GM18517 (cell line): ENCODE results near the gene CCL7.

ENCODE experiments used
- ATAC-seq: cut with Tn5 transposase; IDR thresholded peaks from one replicate; pipeline ENCODE4 v1.9.1; 2021; ENCODE audit warnings: mild to moderate bottlenecking, moderate library complexity; ENCODE audit not compliant: unreplicated experiment

CCL7 gene

DNA sequence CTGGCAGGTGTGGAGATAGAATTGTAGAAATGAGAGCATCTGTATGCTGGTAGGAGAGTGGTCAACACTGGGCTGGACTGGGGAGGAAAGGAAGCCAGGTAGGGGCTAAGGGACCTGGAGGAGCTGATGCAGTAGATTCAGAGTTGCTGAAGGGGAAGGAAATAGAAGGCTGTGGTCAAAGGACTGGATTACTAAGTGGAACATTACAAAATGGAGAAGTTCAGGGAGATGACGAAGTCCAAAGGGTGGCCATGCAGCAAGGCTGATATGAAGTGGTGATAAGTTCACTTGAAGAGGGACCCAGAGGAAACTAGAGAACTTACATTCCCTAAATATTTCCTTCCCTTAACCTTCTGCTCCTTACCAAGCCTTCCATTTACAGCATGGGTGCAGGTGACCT lies 23.6 kb upstream of the CCL7 start:
- no peak for ATAC-seq

DNA sequence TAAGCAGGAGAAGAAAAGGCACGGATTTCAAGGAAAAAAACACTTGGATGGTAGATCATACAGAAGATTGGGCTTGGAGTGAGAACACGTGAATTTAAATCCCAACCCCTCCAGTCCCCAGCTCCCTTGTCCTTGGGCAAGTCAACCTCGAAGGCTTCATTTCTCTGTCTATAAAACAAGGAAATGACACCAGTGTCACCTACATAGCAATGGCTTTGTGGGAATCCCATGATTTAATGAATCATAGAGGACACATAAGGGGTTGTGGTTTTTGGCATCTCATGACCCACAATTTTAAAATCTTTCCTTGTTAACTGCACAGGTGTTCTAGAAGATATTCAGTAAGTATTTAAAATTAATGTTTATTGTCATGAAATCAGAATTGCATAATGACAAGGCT lies 23.1 kb upstream of the CCL7 start:
- no peak for ATAC-seq

DNA sequence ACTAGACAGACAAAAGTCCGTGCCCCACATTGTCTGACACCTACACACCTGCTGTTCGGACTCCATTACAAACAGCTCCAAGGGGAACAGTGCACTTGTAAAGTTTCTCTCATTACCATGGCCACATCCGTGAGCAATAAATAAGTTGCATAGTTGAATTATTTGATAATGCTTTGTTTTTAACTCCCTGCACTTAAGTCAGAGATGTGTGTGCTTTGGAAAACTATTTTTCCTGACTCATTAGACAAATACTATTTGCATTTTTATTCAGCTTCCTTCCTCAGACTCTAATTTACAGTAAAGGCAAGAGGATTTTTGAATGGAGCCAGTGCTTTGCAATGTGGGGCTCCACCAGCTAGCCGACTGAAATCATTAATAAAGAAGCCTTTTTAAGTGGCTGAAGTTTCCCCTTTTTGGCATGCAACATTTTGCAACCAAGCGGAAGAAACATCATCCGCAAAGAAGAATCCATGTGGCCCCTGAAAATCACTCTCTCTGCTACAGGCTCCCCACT lies 21.5 kb upstream of the CCL7 start:
- ATAC-seq, result no peak

DNA sequence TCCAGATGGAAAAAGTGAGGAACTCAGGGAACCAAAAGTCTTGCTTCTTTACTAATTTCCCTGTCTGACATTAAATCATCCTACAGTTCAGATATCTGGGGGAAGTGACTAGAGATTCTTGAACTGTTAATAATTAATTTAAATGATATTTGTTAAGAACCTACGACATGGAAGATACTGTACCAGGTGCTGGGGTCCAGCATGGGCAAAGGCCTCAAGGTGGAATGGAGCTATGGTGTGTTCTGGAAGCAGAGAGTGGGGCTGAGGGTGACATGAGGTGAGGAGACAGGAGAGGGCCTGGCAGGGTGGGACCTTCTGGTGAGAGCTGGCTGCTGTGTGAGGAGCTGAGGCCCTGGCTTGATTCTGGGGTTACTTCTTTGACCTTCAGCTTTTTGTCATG lies 21.0 kb upstream of the CCL7 start:
- no peak for ATAC-seq

DNA sequence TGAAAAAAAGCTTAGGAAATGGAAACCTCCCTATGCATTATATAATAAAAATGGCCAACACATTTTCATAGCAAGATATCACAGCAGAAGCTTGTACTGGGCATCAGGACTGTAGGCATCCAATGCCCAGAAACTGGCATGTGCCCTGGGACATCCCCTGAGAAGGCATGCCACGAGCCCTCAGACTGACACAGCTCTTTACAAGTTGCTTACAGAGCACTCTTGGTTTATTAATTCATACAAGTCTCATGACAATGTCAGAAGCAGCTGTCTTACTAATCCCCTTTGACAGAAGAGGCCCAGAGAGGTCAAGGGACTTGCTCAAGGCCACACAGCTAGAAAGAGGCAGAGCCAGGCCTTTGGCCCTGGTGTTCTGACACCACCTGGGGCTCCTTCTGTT lies 20.5 kb upstream of the CCL7 start:
- ATAC-seq, result no peak

DNA sequence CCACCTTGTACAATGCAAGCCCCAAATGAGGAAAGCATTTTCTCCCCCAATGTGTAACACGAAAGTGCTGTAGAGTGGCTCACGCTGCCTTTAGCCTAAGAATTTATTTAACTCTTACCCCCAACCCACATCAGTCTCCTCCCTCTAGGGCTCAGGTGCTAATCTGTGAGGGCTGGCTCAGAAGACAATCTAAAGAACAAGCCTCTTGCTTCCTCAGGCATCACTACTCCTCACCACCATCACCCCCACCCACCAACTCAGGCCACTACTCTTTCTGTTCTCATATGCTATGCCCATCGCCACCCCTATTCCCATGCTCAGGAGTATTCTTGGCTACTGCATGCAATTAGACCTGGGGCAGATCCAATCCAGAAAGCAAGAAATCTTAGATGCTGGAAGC lies 18.8 kb upstream of the CCL7 start:
- ATAC-seq, result no peak

DNA sequence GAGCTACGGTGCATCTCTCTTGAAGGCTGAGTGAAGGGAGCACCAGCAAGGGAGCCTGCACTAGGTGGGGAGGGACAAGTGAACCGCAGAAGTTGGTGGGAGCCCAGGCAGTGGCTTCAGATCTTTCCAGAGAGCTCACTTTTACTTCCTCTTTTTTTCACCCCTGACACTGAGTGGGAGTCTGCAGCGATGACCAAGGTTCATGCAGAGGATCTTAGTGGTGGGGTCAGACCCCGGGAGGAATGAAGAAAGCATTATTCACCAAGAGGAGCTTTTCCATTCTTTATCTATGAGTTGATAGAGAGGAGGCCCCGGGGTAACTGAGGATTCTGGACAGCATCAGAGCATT lies 18.0 kb upstream of the CCL7 start:
- ATAC-seq, result no peak

DNA sequence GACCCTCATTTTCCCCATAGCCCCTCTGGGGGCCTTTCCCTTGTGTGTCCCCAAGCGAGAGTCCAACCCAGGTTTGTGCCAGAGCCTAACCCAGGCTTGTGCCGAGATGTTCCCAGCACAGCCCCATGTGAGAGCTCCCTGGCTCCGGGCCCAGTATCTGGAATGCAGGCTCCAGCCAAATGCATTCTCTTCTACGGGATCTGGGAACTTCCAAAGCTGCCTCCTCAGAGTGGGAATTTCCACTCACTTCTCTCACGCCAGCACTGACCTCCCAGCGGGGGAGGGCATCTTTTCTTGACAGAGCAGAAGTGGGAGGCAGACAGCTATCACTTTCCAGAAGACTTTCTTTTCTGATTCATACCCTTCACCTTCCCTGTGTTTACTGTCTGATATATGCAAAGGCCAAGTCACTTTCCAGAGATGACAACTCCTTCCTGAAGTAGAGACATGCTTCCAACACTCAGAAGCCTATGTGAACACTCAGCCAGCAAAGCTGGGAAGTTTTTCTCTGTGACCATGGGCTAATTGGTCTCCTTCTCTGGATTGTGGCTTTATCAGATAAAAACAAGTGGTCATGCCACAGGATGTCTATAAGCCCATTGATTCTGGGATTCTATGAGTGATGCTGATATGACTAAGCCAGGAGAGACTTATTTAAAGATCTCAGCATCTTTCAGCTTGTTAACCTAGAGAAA lies 17.4 kb upstream of the CCL7 start:
- no peak for ATAC-seq

DNA sequence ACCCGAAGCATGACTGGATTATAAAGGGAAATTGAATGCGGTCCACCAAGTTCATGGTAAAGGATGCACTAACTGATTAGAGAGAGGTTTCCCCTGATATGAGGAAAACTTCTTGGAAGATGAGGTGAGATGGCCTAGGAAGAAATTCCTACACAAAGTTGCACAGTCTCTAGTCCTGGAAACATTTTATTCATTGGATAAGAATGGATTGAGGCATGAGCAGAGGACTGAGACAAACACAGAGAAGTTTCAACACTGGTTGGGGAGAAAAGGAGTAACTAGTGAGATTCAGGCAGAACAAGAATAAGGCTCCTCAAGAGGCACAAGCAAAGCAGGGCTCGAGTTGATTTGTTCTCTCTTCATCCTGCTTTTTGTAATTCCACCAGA lies 16.9 kb upstream of the CCL7 start:
- no peak for ATAC-seq

DNA sequence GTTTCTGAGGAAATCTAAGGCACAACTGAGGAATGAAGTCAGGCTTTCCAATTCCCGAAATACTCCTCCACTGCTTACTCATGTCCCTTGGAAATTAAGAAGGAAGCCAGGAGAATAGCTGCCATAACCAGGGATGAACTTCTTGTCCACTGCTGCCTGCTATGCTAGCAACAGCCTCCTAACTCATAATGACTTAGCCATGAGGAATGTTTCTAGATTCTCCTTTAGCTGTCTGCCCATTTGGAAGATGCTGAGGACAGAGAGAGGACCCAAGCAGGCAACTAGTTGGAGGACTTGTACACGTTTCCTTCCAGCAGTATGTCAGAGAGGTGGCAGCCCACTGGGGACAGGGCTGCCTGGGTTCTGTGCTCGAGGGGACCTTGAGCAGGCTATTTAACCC lies 15.9 kb upstream of the CCL7 start:
- ATAC-seq, result no peak

DNA sequence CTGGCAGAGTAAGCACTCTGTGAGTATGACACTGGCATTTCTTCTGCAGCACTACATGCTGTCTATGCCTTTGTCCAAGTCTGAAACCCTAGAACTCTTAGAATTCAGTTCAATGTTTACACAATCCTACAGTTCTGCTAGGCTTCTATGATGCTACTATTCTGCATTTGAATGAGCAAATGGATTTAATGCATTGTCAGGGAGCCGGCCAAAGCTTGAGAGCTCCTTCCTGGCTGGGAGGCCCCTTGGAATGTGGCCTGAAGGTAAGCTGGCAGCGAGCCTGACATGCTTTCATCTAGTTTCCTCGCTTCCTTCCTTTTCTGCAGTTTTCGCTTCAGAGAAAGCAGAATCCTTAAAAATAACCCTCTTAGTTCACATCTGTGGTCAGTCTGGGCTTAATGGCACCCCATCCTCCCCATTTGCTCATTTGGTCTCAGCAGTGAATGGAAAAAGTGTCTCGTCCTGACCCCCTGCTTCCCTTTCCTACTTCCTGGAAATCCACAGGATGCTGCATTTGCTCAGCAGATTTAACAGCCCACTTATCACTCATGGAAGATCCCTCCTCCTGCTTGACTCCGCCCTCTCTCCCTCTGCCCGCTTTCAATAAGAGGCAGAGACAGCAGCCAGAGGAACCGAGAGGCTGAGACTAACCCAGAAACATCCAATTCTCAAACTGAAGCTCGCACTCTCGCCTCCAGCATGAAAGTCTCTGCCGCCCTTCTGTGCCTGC lies 15.2 kb upstream of the CCL7 start, which contains the start of gene CCL2:
TSS of gene CCL2 (plus strand) at position 635 of the 730 bp plus-strand sequence. CDS start at position 700, 65 bp downstream.
- no peak for ATAC-seq

DNA sequence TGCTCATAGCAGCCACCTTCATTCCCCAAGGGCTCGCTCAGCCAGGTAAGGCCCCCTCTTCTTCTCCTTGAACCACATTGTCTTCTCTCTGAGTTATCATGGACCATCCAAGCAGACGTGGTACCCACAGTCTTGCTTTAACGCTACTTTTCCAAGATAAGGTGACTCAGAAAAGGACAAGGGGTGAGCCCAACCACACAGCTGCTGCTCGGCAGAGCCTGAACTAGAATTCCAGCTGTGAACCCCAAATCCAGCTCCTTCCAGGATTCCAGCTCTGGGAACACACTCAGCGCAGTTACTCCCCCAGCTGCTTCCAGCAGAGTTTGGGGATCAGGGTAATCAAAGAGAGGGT lies 14.7 kb upstream of the CCL7 start:
- ATAC-seq, result no peak

DNA sequence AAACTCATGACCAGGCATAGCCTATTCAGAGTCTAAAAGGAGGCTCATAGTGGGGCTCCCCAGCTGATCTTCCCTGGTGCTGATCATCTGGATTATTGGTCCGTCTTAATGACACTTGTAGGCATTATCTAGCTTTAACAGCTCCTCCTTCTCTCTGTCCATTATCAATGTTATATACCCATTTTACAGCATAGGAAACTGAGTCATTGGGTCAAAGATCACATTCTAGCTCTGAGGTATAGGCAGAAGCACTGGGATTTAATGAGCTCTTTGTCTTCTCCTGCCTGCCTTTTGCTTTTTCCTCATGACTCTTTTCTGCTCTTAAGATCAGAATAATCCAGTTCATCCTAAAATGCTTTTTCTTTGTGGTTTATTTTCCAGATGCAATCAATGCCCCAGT lies 14.2 kb upstream of the CCL7 start:
- no peak for ATAC-seq

DNA sequence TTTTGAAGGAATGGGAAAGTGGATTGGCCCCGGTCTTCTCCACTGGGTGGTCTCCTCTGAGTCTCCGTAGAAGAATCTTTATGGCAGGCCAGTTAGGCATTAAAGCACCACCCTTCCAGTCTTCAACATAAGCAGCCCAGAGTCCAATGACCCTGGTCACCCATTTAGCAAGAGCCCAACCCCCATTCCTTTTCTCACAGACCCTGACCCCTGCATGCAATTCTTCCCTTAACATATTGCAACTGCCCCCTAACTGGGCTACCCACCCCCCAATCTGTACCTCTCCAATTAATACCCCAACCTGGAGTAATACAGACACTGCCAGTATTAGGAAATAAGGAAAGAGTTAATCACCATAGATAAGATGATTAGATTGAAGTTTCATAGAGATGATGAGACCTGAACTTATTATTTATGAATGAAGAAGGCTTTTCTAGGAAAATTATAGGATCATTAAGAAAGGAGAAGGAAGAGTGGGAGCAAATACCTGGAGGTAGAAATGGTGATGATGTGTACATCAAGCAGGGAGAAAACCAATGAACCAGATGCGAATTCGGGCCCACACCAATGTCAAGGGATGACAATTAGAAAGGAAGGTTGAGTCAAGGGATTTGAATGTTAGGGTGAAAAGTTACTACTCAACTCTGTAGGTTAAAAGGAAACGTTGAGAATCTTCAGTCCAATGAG lies 12.6 kb upstream of the CCL7 start:
- ATAC-seq, result no peak

DNA sequence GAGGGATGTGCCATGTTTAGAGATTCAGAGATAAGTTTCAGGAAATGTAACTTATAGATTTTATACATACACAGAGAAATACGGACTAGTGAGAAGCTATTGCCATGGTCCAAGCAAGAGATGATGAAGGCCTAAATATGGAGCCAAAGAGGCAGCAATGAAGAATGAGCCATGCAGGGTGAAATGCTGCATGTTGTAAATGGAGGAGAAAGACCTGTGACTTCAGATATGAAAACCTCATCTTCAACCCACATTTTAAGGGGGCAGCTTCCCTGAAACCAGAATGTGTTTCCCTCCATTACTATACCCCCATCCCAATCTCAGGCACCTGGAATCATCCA lies 12.1 kb upstream of the CCL7 start:
- ATAC-seq, result no peak

DNA sequence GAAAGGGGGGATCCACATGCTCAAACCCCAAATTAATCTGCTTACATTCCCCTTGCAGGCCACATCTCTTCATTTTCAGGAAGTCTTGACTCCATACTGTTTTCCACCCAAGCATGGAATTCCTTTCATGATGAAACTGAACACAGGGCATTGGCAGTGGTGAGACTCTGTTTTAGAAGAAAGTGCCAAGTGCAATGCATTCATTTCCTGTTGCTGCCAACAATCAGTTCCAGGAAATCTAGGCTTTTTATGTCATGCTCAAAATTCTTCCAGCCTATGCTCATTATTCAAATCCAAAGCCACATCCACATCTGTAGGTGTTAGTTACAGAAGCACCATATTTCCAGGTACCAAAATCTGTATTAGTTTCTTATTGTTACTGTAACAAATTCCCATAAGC lies 10.9 kb upstream of the CCL7 start:
- ATAC-seq, result no peak

DNA sequence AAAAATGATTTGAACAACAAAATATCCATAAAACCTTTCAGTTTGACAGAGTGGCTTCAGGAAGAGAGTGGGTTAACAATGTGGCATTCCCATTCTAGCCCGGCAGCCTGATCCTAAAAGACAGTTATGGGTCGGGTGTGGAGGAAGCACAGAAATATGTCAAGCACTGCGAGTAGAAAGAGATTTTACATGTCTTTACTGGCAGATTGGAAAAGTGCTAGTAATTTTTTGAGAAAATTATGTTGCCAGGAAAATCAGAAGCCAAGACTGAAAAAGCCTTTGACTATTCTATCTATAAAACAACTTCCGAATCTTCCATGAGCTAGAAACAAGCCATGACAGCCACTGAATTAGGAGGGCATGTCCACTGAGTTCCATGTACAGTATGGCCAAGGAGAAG lies 9.2 kb upstream of the CCL7 start:
- no peak for ATAC-seq

DNA sequence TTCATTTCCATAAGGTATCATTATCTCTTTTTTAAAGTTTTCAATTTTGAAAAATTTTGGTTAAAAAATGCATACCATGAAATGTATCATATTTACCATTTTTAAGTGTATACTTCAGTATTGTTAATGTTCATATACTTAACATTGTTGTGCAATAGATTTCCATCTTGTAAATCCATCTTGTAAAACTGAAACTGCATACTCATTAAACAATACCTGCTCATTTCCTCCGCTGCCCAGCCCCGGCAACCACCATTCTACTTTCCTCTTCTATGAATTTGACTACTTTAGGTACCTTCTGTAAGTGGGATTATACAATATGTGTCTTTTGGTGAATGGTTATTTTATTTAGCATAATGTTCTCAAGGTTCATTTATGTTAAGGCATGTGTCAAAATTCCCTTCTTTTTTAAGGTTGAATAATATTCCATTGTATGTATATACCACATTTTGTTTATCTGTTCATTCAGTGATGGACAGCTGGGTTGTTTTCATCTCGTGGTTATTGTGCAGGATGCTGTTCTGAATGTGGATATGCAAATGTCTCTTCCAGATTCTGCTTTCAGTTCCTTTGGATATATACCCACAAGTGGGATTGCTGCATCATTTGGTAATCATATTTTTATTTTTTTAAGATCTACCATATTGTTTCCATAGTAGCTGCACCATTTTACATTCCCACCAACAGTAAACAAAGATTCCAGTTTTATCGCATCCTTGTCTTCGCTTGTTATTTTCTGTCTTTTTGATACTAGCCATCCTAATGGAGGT lies 8.3 kb upstream of the CCL7 start:
- no peak for ATAC-seq

DNA sequence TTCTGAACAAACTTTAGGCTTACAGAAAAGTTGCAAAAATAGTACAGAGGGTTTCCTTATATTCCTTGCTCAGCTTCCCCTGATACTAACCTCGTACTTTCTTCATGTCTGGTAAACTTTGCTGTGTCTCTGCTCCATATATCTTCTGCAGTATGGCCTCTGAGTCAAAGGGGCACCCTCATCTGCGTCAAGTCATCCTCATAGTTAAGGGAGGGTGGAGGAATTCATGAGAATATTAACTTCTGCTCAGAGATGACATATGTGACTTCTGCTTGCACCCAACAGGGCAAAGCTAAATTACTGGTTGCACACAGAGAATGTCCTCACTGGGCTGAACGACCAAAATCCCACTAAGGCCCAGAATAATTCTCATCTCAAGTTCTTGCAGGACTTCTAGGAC lies 4.3 kb upstream of the CCL7 start:
- ATAC-seq, result no peak

DNA sequence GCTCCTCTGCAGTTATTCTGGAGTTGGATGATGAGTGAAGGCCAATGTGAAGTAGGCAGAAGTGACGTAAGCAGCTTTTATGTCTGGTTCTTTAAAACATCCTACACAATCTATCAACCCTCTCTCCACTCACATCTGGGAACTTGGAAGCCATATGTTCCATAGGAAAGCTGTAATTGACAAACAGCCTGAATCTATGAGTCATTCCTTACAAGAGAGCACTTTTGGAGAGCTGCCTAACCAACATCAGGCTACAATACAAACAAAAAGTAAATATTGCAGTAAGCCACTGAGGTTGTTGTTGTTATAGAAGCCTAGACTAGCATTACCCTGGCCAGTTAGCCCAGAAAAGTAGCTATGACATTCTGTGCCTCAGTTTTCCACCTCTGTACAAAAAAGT lies 5.9 kb downstream of the CCL7 start:
- ATAC-seq, result no peak

DNA sequence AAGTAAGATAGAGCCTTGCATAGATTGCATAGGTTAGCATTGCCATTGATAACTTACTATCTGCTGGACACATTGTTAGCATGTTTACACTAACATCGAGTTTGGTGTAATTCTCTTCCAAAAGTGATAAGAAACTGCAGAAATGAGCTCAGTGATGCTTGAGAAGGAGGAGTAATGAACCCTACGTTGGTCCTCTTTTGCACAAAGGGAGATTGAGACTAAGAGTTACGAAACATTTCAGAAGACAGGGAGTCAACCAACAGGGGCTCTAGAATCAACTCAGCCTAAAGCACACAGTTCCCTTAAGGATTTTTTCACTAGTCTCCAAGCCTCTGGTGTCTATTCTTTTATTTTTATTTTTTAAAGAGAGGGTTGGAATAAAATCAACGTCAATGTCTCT lies 6.8 kb downstream of the CCL7 start:
- no peak for ATAC-seq

DNA sequence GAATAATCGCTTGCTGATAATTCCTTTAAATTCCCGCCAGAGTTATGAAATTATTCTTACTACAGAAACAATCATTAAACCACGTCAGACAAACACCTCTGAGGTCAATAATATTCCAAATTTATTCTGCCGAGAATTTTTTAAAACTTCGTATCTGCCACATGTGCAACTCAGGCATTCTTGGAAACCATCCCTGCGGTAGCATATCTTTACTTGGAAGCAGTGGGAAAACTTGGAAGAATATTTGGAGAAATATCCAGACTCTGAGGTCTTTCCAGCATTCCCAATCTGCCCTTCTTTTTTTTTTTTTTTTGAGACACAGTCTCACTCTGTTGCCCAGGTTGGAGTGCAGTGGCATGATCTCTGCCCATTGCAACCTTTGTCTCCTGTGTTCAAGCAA lies 13.6 kb downstream of the CCL7 start:
- ATAC-seq, result no peak
